ENCODE data around the gene ZACN. TPM values are rescaled to one million over a fixed set of nuclear protein-coding genes. Genes with fewer than 3 reads are reported as not detected.

Gene ZACN
- polyA plus RNA-seq, 3 donors: 0.09 TPM; not detected in 2

GRCh38 chr17:76125391-76125675 lies 46.4 kb downstream of the ZACN start:
- Mint-ChIP-seq H3K4me1 (peaks cover 12% of the 10 kb centered on the region), H3K4me3 (no peak overlapping the region), H3K9me3 (peaks cover 0 to 9% (median 2%) of the 10 kb centered on the region in 7 donors), H3K36me3 (no peaks in the 10 kb centered on the region), H3K27me3 (ENCODE audit: low read depth in 3 of 3) (peaks cover 8 to 25% (median 16%) of the 10 kb centered on the region in 3 donors), H3K27ac (no peak overlapping the region)
- H3K36me3 ChIP-seq (replicated peaks in 1 of 2; ENCODE audit: control insufficient read depth in 1 of 2, insufficient read depth in 2 of 2, low read length in 2 of 2): no peaks in the 10 kb centered on the region
- peaks cover 15 to 22% of the 10 kb centered on the region in 2 donors for H3K4me1 ChIP-seq (ENCODE audit: control insufficient read depth in 1 of 2, insufficient read depth in 2 of 2, low read length in 2 of 2)
- no peak overlapping the region for H3K27ac ChIP-seq (ENCODE audit: low read depth in 1 of 2, low read length in 2 of 2)
- TF ChIP-seq CTCF (IDR thresholded peaks at IDR 0.05): no peak
- no peak overlapping the region for H3K9ac ChIP-seq (ENCODE audit: insufficient read depth, low read length, poor library complexity, severe bottlenecking)
- no peaks in the 10 kb centered on the region for H3K27me3 ChIP-seq (ENCODE audit: control insufficient read depth in 2 of 2, insufficient read depth in 2 of 2, low read length in 2 of 2)
- intact Hi-C loops (cut with micrococcal nuclease): loop anchor here in 1 of 2 donors (10.0 kb wide), 2 partner anchors 59 to 279 kb away; no protein-coding TSS in a partner anchor
- no peak overlapping the region for H2AFZ ChIP-seq (ENCODE audit: insufficient read depth, low read depth, low read length, poor library complexity, severe bottlenecking)
- no peaks in the 10 kb centered on the region for H3K79me2 ChIP-seq (ENCODE audit: insufficient read depth, low read length)
- no peaks in the 10 kb centered on the region for H4K20me1 ChIP-seq (ENCODE audit: insufficient read depth, low read length)
- no peak overlapping the region for H3K4me3 ChIP-seq (replicated peaks in 1 of 3; ENCODE audit: low read depth in 2 of 3, low read length in 3 of 3)
- DNase-seq: no peak
- no peak overlapping the region for H3K4me2 ChIP-seq (replicated peaks; ENCODE audit: extremely low read depth, low read length, poor library complexity, severe bottlenecking)
- H3K9me3 ChIP-seq (replicated peaks in 1 of 2; ENCODE audit: control insufficient read depth in 1 of 2, insufficient read depth in 1 of 2, low read length in 2 of 2): no peaks in the 10 kb centered on the region
- 100% methylated on average over 5 of the region's 5 CpGs for WGBS (ENCODE audit: insufficient coverage)

GRCh38 chr17:76125922-76126321 lies 46.9 kb downstream of the ZACN start:
- Mint-ChIP-seq H3K36me3 (no peaks in the 10 kb centered on the region), H3K9me3 (peaks cover 0 to 9% (median 2%) of the 10 kb centered on the region in 7 donors), H3K4me3 (no peak overlapping the region), H3K27me3 (ENCODE audit: low read depth in 3 of 3) (peaks cover 8 to 26% (median 16%) of the 10 kb centered on the region in 3 donors), H3K4me1 (peaks cover 18% of the 10 kb centered on the region), H3K27ac (no peak overlapping the region)
- H3K36me3 ChIP-seq (replicated peaks in 1 of 2; ENCODE audit: control insufficient read depth in 1 of 2, insufficient read depth in 2 of 2, low read length in 2 of 2): no peaks in the 10 kb centered on the region
- no peaks in the 10 kb centered on the region for H3K79me2 ChIP-seq (ENCODE audit: insufficient read depth, low read length)
- no peak overlapping the region for H3K4me2 ChIP-seq (replicated peaks; ENCODE audit: extremely low read depth, low read length, poor library complexity, severe bottlenecking)
- no peak overlapping the region for H3K4me3 ChIP-seq (replicated peaks in 1 of 3; ENCODE audit: low read depth in 2 of 3, low read length in 3 of 3)
- TF ChIP-seq CTCF (IDR thresholded peaks at IDR 0.05): no peak
- no peak for DNase-seq
- no peaks in the 10 kb centered on the region for H3K9me3 ChIP-seq (replicated peaks in 1 of 2; ENCODE audit: control insufficient read depth in 1 of 2, insufficient read depth in 1 of 2, low read length in 2 of 2)
- H4K20me1 ChIP-seq (ENCODE audit: insufficient read depth, low read length): no peaks in the 10 kb centered on the region
- H2AFZ ChIP-seq (ENCODE audit: insufficient read depth, low read depth, low read length, poor library complexity, severe bottlenecking): no peak overlapping the region
- H3K9ac ChIP-seq (ENCODE audit: insufficient read depth, low read length, poor library complexity, severe bottlenecking): no peak overlapping the region
- intact Hi-C loops (cut with micrococcal nuclease): loop anchor here in 1 of 2 donors (10.0 kb wide), 2 partner anchors 59 to 279 kb away; no protein-coding TSS in a partner anchor
- H3K27me3 ChIP-seq (ENCODE audit: control insufficient read depth in 2 of 2, insufficient read depth in 2 of 2, low read length in 2 of 2): no peaks in the 10 kb centered on the region
- H3K27ac ChIP-seq (ENCODE audit: low read depth in 1 of 2, low read length in 2 of 2): no peak overlapping the region
- H3K4me1 ChIP-seq (ENCODE audit: control insufficient read depth in 1 of 2, insufficient read depth in 2 of 2, low read length in 2 of 2): peaks cover 18 to 28% of the 10 kb centered on the region in 2 donors
- no CpG with 5 or more reads among the region's 1 CpG for WGBS (ENCODE audit: insufficient coverage)
